Trophoblast cell (in vitro differentiated cells and primary cell): ENCODE results near the gene CTSZ.
"Not testable (repeated sequence)": the region's sequence is repeated elsewhere in the genome, so short reads cannot be mapped to it uniquely, and the experiment has no call there.

Experiments used
- DNase-seq, 2 donors: peaks; one replicate each; pipeline ENCODE4 v3.0.0-alpha.2; 2016
- H2AFZ ChIP-seq: 2 replicates; pipeline ENCODE4 v1.6.1; 2013; ENCODE audit warnings: low read length, moderate library complexity, mild to moderate bottlenecking; ENCODE audit not compliant: insufficient read depth, poor library complexity
- H2AK5ac ChIP-seq: 2 replicates; pipeline ENCODE4 v1.6.1; 2013; ENCODE audit warnings: mild to moderate bottlenecking, low read length
- H2BK120ac ChIP-seq: 2 replicates; pipeline ENCODE4 v1.6.1; 2013; ENCODE audit warnings: low read length, mild to moderate bottlenecking, moderate library complexity; ENCODE audit not compliant: insufficient read depth, poor library complexity
- H2BK12ac ChIP-seq: 2 replicates; pipeline ENCODE4 v1.6.1; 2013; ENCODE audit warnings: mild to moderate bottlenecking, low read length, moderate library complexity
- H2BK5ac ChIP-seq: 2 replicates; pipeline ENCODE4 v1.6.1; 2013; ENCODE audit warnings: low read length, low read depth, moderate library complexity, mild to moderate bottlenecking; ENCODE audit not compliant: poor library complexity
- H3K14ac ChIP-seq: 2 replicates; pipeline ENCODE4 v1.6.1; 2013; ENCODE audit warnings: mild to moderate bottlenecking, low read length
- H3K18ac ChIP-seq: 2 replicates; pipeline ENCODE4 v1.6.1; 2013; ENCODE audit warnings: mild to moderate bottlenecking, low read length
- H3K23ac ChIP-seq: 2 replicates; pipeline ENCODE4 v1.6.1; 2013; ENCODE audit warnings: low read length
- H3K27ac ChIP-seq: 2 replicates; pipeline ENCODE4 v1.5.1; 2013; ENCODE audit warnings: low read depth, mild to moderate bottlenecking, inconsistent platforms, low read length, moderate library complexity
- H3K27me3 ChIP-seq: 2 replicates; pipeline ENCODE4 v1.6.1; 2013; ENCODE audit warnings: inconsistent platforms, mild to moderate bottlenecking, low read length, moderate library complexity; ENCODE audit not compliant: insufficient read depth
- H3K36me3 ChIP-seq, 2 experiments: 1 replicate in 1 of 2; 2 replicates in 1 of 2; pipeline ENCODE4 v1.6.1; 2013; ENCODE audit warnings: low read length in 2 of 2, mild to moderate bottlenecking in 2 of 2, moderate library complexity in 1 of 2; ENCODE audit not compliant: insufficient read depth in 2 of 2, control insufficient read depth in 1 of 2
- H3K4ac ChIP-seq: 2 replicates; pipeline ENCODE4 v1.6.1; 2013; ENCODE audit warnings: low read depth, mild to moderate bottlenecking, low read length, moderate library complexity
- H3K4me1 ChIP-seq, 2 experiments: 1 replicate in 1 of 2; 2 replicates in 1 of 2; pipeline ENCODE4 v1.6.1; 2013; ENCODE audit warnings: low read length in 2 of 2, mild to moderate bottlenecking in 2 of 2, moderate library complexity in 1 of 2; ENCODE audit not compliant: insufficient read depth in 2 of 2, control insufficient read depth in 1 of 2
- H3K4me2 ChIP-seq: 2 replicates; pipeline ENCODE4 v1.6.1; 2013; ENCODE audit warnings: inconsistent platforms, mild to moderate bottlenecking, low read length, moderate library complexity
- H3K4me3 ChIP-seq: 2 replicates; pipeline ENCODE4 v1.5.1; 2013; ENCODE audit warnings: mild to moderate bottlenecking, low read depth, low read length, inconsistent platforms
- H3K79me1 ChIP-seq: one replicate; pipeline ENCODE4 v1.6.1; 2013; ENCODE audit warnings: low read length
- H3K79me2 ChIP-seq: 2 replicates; pipeline ENCODE4 v1.6.1; 2013; ENCODE audit warnings: low read length, mild to moderate bottlenecking; ENCODE audit not compliant: control insufficient read depth, insufficient read depth, poor library complexity
- H3K9ac ChIP-seq: 2 replicates; pipeline ENCODE4 v1.6.1; 2013; ENCODE audit warnings: mild to moderate bottlenecking, low read length
- H3K9me3 ChIP-seq: 2 replicates; pipeline ENCODE4 v1.6.1; 2013; ENCODE audit warnings: low read depth, mild to moderate bottlenecking, control low read depth, inconsistent platforms, low read length; ENCODE audit not compliant: insufficient read depth
- H4K12ac ChIP-seq: 2 replicates; pipeline ENCODE4 v1.6.1; 2013; ENCODE audit warnings: low read depth, mild to moderate bottlenecking, low read length, moderate library complexity
- H4K8ac ChIP-seq: 2 replicates; pipeline ENCODE4 v1.6.1; 2013; ENCODE audit warnings: low read depth, mild to moderate bottlenecking, low read length, moderate library complexity
- H4K91ac ChIP-seq: one replicate; pipeline ENCODE4 v1.6.1; 2013; ENCODE audit warnings: low read depth, mild to moderate bottlenecking, low read length, moderate library complexity
- WGBS: extraction: QIAGEN DNeasy Blood & Tissue Kit; methylation state at CpG from one replicate; pipeline ENCODE4 v1.1.7; 2013; ENCODE audit warnings: missing lambda C conversion rate; ENCODE audit not compliant: insufficient read length, insufficient coverage; ENCODE audit errors: extremely low coverage; 5-methylcytosine and 5-hydroxymethylcytosine counted together

CTSZ gene

DNA sequence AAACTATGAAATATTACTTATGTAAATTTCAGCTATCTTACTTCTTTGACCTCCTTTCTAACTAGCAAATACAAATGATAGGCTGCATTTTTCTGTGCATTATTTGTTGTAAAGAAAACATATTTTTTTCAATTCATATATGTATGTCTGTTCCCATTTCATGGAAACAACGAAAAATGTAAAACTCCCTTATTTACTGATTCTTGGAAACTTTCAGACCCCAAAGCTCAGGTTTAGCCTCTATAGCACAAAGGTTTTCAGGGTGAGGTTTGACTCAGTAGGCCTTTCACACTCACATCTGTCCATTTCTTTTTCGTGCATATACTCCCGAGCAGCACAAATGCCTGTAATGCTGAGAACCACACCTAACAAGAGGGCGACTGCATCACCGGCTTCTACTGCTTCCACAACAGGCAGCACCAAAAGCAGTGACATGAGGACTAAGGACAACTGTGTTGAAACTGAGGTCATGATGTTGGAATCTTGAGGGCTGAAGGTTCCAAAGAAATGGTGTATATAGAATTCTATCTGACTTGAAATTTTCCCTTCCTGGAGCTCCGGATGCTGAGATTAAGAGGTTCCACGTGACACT lies 59.2 kb downstream of the CTSZ start:
- H4K12ac ChIP-seq, H3K9ac ChIP-seq, H3K4me3 ChIP-seq, H3K14ac ChIP-seq, H2BK12ac ChIP-seq, H2BK120ac ChIP-seq, H3K18ac ChIP-seq, H2AK5ac ChIP-seq, H3K79me2 ChIP-seq, H3K4me2 ChIP-seq, H2AFZ ChIP-seq, DNase-seq, H3K23ac ChIP-seq, H3K36me3 ChIP-seq, H4K91ac ChIP-seq, H3K27ac ChIP-seq, H3K4me1 ChIP-seq, H3K79me1 ChIP-seq, H4K8ac ChIP-seq, H2BK5ac ChIP-seq, H3K27me3 ChIP-seq, H3K9me3 ChIP-seq, H3K4ac ChIP-seq: not testable (repeated sequence)
- no CpG with 5 or more reads among the region's 7 CpGs for WGBS

DNA sequence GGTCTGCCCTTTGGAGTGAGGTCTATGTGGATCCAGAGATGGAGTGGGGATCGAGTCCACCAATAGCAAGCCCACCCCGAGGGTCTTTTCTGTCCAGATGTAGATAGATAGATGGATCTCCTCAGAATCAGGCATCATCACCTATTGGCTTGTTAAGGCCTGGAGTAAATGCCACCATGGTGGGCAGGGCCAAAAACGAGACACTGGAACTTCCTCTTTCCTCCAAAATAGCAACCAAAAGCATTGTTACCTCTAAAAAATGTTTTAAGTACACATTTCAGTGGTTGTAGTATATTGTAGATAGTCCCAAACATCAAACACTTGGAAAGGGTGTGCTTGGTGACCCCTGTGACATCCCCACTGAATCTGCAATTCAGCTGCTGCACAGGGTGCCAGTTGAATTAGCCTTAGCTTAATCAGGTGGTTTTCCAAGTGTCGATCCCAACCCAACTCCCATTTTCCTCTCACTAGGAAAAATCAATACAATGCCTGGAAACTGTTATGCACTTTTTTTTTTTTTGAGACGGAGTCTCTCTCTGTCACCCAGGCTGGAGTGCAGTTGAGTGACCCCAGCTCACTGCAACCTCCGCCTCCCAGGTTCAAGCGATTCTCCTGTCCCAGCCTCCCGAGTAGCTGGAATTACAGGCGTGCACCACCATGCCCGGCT lies 61.0 kb downstream of the CTSZ start:
- Histone ChIP-seq H3K4ac (no peak overlapping the region), H3K79me1 (no peaks in the 10 kb centered on the region), H3K27me3 (no peaks in the 10 kb centered on the region), H3K27ac (no peak overlapping the region), H3K4me2 (no peak overlapping the region), H4K8ac (no peak overlapping the region), H3K4me3 (no peak overlapping the region), H3K79me2 (no peaks in the 10 kb centered on the region), H3K23ac (no peak overlapping the region), H3K18ac (no peak overlapping the region), H3K4me1 (peaks cover 4% of the 10 kb centered on the region in 2 experiments), H2BK5ac (no peak overlapping the region), H4K91ac (no peak overlapping the region), H3K36me3 (no peaks in the 10 kb centered on the region), H3K9ac (no peak overlapping the region), H4K12ac (no peak overlapping the region), H2BK120ac (no peak overlapping the region), H2BK12ac (no peak overlapping the region), H2AK5ac (no peak overlapping the region), H3K14ac (no peak overlapping the region), H3K9me3 (no peaks in the 10 kb centered on the region), H2AFZ (no peak overlapping the region)
- DNase-seq = no peak
- WGBS = no CpG with 5 or more reads among the region's 10 CpGs
